GM12892 (cell line): Measurements from ENCODE around the gene ECHS1.
"Not testable (repeated sequence)": the region's sequence is repeated elsewhere in the genome, so short reads cannot be mapped to it uniquely, and the experiment has no call there.

Experiments used
- POLR2A ChIP-seq: IDR thresholded peaks from 2 replicates; pipeline ENCODE4 v1.6.1; 2011; ENCODE audit warnings: low read depth, low read length, control low read depth
- POLR2AphosphoS5 ChIP-seq: IDR thresholded peaks from 2 replicates; pipeline ENCODE4 v1.6.1; 2011; ENCODE audit warnings: low read depth, low read length, control low read depth
- TAF1 ChIP-seq: IDR thresholded peaks from 2 replicates; pipeline ENCODE4 v1.6.1; 2011; ENCODE audit warnings: low read depth, mild to moderate bottlenecking, control low read depth, low read length, borderline replicate concordance

DNA sequence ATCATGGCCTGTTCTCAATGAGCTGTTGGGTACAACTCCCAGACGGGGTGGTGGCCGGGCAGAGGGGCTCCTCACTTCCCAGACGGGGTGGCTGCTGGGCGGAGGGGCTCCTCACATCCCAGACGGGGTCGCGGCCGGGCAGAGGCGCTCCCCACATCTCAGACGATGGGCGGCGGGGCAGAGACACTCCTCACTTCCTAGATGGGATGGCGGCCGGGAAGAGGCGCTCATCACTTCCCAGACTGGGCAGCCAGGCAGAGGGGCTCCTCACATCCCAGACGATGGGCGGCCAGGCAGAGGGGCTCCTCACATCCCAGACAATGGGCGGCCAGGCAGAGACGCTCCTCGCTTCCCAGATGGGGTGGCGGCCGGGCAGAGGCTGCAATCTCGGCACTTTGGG, 41.2 kb upstream of the ECHS1 start:
- TF ChIP-seq POLR2A, POLR2AphosphoS5, TAF1: not testable (repeated sequence)
